Natural killer cell (primary cell): ENCODE data around the gene SNAP25. TPM values are rescaled to one million over a fixed set of nuclear protein-coding genes. Genes with fewer than 3 reads are reported as not detected.

Experiments
- ATAC-seq, 3 donors: fragments of 150-1000 bp in 2 of 3; fragments of 200-7000 bp in 1 of 3; cut with Tn5 transposase; 1 replicate in 1 of 3; 2 replicates in 2 of 3; pipeline ENCODE4 v1.10.0; 2021; ENCODE audit warnings: mild to moderate bottlenecking in 2 of 3, moderate library complexity in 2 of 3
- DNase-seq, 2 donors: peaks; one replicate each; pipeline versions ENCODE4 v3.0.0 to v3.0.0-alpha.2; 2013 to 2021; ENCODE audit warnings: mixed read lengths in 1 of 2
- H3K27ac ChIP-seq: one replicate; pipeline ENCODE4 v1.5.1; 2013; ENCODE audit warnings: mild to moderate bottlenecking, low read length
- H3K27me3 ChIP-seq: one replicate; pipeline ENCODE4 v1.6.1; 2013; ENCODE audit warnings: low read length; ENCODE audit not compliant: control insufficient read depth, insufficient read depth
- H3K36me3 ChIP-seq: one replicate; pipeline ENCODE4 v1.6.1; 2013; ENCODE audit warnings: low read length; ENCODE audit not compliant: control insufficient read depth, insufficient read depth
- H3K4me1 ChIP-seq: one replicate; pipeline ENCODE4 v1.6.1; 2013; ENCODE audit warnings: low read length; ENCODE audit not compliant: control insufficient read depth, insufficient read depth
- H3K4me3 ChIP-seq: one replicate; pipeline ENCODE4 v1.5.1; 2013; ENCODE audit warnings: low read length
- H3K9me3 ChIP-seq: one replicate; pipeline ENCODE4 v1.6.1; 2013; ENCODE audit warnings: low read length; ENCODE audit not compliant: control insufficient read depth, insufficient read depth
- H3K27ac Mint-ChIP-seq, 2 donors: one replicate each; pipeline ENCODE4 v1.8.0; 2022; ENCODE audit warnings: mild to moderate bottlenecking in 2 of 2, mixed read lengths in 2 of 2, moderate library complexity in 1 of 2
- H3K27me3 Mint-ChIP-seq, 2 donors: one replicate each; pipeline ENCODE4 v1.8.0; 2022; ENCODE audit warnings: low read depth in 2 of 2, mixed read lengths in 2 of 2
- H3K36me3 Mint-ChIP-seq: one replicate; pipeline ENCODE4 v1.8.0; 2022; ENCODE audit warnings: mixed read lengths
- H3K4me1 Mint-ChIP-seq, 2 donors: one replicate each; pipeline ENCODE4 v1.8.0; 2022; ENCODE audit warnings: mixed read lengths in 2 of 2
- H3K4me3 Mint-ChIP-seq: one replicate; pipeline ENCODE4 v1.8.0; 2022; ENCODE audit warnings: mild to moderate bottlenecking, moderate library complexity, mixed read lengths
- H3K9me3 Mint-ChIP-seq, 2 donors: one replicate each; pipeline ENCODE4 v1.8.0; 2022; ENCODE audit warnings: mixed read lengths in 2 of 2
- CTCF ChIP-seq: fragments of 200-600 bp; IDR thresholded peaks from one replicate; pipeline ENCODE4 v1.8.0; 2022; ENCODE audit warnings: antibody characterized with exemption
- WGBS: methylation state at CpG from one replicate; pipeline ENCODE4 v1.1.7; 2013; ENCODE audit warnings: missing lambda C conversion rate; ENCODE audit not compliant: insufficient coverage; 5-methylcytosine and 5-hydroxymethylcytosine counted together
- intact Hi-C: fragments of 100-400 bp; cut with micrococcal nuclease; formaldehyde crosslinking; loops from one replicate; pipeline ENCODE4 v1.14.2; 2022
- total RNA-seq, 4 donors: library from RNA; stranded (reverse); fragments of 120-200 nt in 1 of 4; gene quantifications; one replicate each; pipeline versions ENCODE4 v1.2.3 to v1.2.4, GENCODE V29; 2013 to 2022

SNAP25 gene
- total RNA-seq, 3 donors from 2014 or later (not counting 1 experiment from before 2014, with no cell fraction given) = not detected

GRCh38 chr20:10171864-10172751, 46.5 kb upstream of the SNAP25 start:
- Histone ChIP-seq H3K27me3 (peaks cover 8% of the 10 kb centered on the region), H3K4me3 (peak overlapping the region; percentile 12), H3K27ac (no peak overlapping the region), H3K36me3 (no peaks in the 10 kb centered on the region), H3K9me3 (no peaks in the 10 kb centered on the region), H3K4me1 (peaks cover 11% of the 10 kb centered on the region)
- H3K4me3 Mint-ChIP-seq = peak overlapping the region; percentile 78
- H3K36me3 Mint-ChIP-seq = no peaks in the 10 kb centered on the region
- peaks cover 28 to 43% of the 10 kb centered on the region in 2 donors for H3K27me3 Mint-ChIP-seq
- ATAC-seq = peak; percentile 60 to 92 (median 88)
- peak overlapping the region in 1 of 2 donors; percentile 72 for H3K27ac Mint-ChIP-seq
- 1% methylated on average over 46 of the region's 47 CpGs for WGBS
- no peak for TF ChIP-seq CTCF
- H3K4me1 Mint-ChIP-seq = peaks cover 6 to 10% of the 10 kb centered on the region in 2 donors
- DNase-seq = peak; percentile 3 to 26
- intact Hi-C loops = no loop called here
- no peaks in the 10 kb centered on the region for H3K9me3 Mint-ChIP-seq

- TF ChIP-seq CTCF = no peak
- ATAC-seq = no peak
- Histone ChIP-seq H3K4me1 (peaks cover 11% of the 10 kb centered on the region), H3K27ac (no peak overlapping the region), H3K4me3 (no peak overlapping the region), H3K27me3 (peaks cover 8% of the 10 kb centered on the region), H3K9me3 (no peaks in the 10 kb centered on the region), H3K36me3 (no peaks in the 10 kb centered on the region)
- H3K27me3 Mint-ChIP-seq = peaks cover 35 to 50% of the 10 kb centered on the region in 2 donors
- DNase-seq = no peak
- 84% methylated on average over 16 of the region's 16 CpGs for WGBS
- peaks cover 6 to 10% of the 10 kb centered on the region in 2 donors for H3K4me1 Mint-ChIP-seq
- intact Hi-C loops = no loop called here
- H3K36me3 Mint-ChIP-seq = no peaks in the 10 kb centered on the region
- peak overlapping the region; percentile 78 for H3K4me3 Mint-ChIP-seq
- H3K9me3 Mint-ChIP-seq = no peaks in the 10 kb centered on the region
- no peak overlapping the region for H3K27ac Mint-ChIP-seq
Measured at GRCh38 chr20:10172998-10173655, 45.5 kb upstream of the SNAP25 start.

- H3K4me3 ChIP-seq = no peak overlapping the region
- peaks cover 11% of the 10 kb centered on the region for H3K4me1 ChIP-seq
- no peaks in the 10 kb centered on the region for H3K9me3 ChIP-seq
- Mint-ChIP-seq H3K27ac (no peak overlapping the region), H3K4me3 (no peak overlapping the region), H3K36me3 (no peaks in the 10 kb centered on the region), H3K4me1 (peaks cover 6 to 10% of the 10 kb centered on the region in 2 donors), H3K27me3 (peaks cover 35 to 49% of the 10 kb centered on the region in 2 donors), H3K9me3 (no peaks in the 10 kb centered on the region)
- no peak for ATAC-seq
- intact Hi-C loops = no loop called here
- no peak for DNase-seq
- no peak for TF ChIP-seq CTCF
- H3K36me3 ChIP-seq = no peaks in the 10 kb centered on the region
- WGBS = no CpG with 5 or more reads among the region's 1 CpG
- peaks cover 8% of the 10 kb centered on the region for H3K27me3 ChIP-seq
- no peak overlapping the region for H3K27ac ChIP-seq
Measured at GRCh38 chr20:10174400-10174799, 44.2 kb upstream of the SNAP25 start.
